ENCODE measurements around the gene LMAN2. TPM values are rescaled to one million over a fixed set of nuclear protein-coding genes. Genes with fewer than 3 reads are reported as not detected.

LMAN2 gene
- polyA plus RNA-seq, 2 of the 4 experiments (the other 2 are of a cell fraction): 123 to 210 TPM

- TF ChIP-seq CTCF (IDR thresholded peaks at IDR 0.05): peak; percentile 57
- peak; percentile 58 to 60 for TF ChIP-seq RAD21 (conservative IDR thresholded peaks at IDR 0.05 in 1 of 2, IDR thresholded peaks at IDR 0.05 in 1 of 2)
- peak; percentile 65 for TF ChIP-seq SMC3 (IDR thresholded peaks at IDR 0.05)
- TF ChIP-seq HDAC2 (IDR thresholded peaks at IDR 0.05): no peak
- Histone ChIP-seq H3K4me3 (no peak overlapping the region), H3K4me1 (0 out of 3 replicates have a peak, but pooled peaks cover 10% of the 10 kb centered on the region), H3K27ac (no peak overlapping the region), H3K9me3 (no peaks in the 10 kb centered on the region), H3K4me2 (no peak overlapping the region)
- 48% methylated on average over 12 of the region's 12 CpGs for WGBS (ENCODE audit: missing lambda C conversion rate)
- POLR2A ChIA-PET: interaction anchor here (0.6 kb wide), 1 partner anchor 15 kb away, joined by 3 read pairs; the partner anchor contains the start of gene LMAN2
- CTCF ChIA-PET: interaction anchor here (0.6 to 7.9 kb wide), 14 partner anchors 9 to 262 kb away, joined by 3 to 111 read pairs (median 6); no protein-coding TSS in a partner anchor
- FAIRE-seq: no peak
- peak; percentile 90 to 97 for ATAC-seq
- peak; percentile 62 to 74 for DNase-seq (ENCODE audit: low read depth in 1 of 2, low spot score in 1 of 2)
Observed at GRCh38 chr5:177336112-177336511, 15.4 kb downstream of the LMAN2 start.

GRCh38 chr5:177335701-177336065, 15.8 kb downstream of the LMAN2 start:
- POLR2A ChIA-PET: interaction anchor here (0.6 kb wide), 1 partner anchor 16 kb away, joined by 3 read pairs; the partner anchor contains the start of gene LMAN2

More at GRCh38 chr5:177335701-177336065, 15.8 kb downstream of the LMAN2 start:
- no peak for DNase-seq (ENCODE audit: low read depth in 1 of 2, low spot score in 1 of 2)
- 0 out of 3 replicates have a peak, but pooled peaks cover 10% of the 10 kb centered on the region for H3K4me1 ChIP-seq
- no peak overlapping the region for H3K4me2 ChIP-seq
- no peak for FAIRE-seq
- WGBS (ENCODE audit: missing lambda C conversion rate): 97% methylated on average over 6 of the region's 7 CpGs
- no peaks in the 10 kb centered on the region for H3K9me3 ChIP-seq
- ATAC-seq: no peak
- H3K27ac ChIP-seq: no peak overlapping the region
- no peak overlapping the region for H3K4me3 ChIP-seq
- CTCF ChIA-PET: interaction anchor here (0.6 to 7.9 kb wide), 15 partner anchors 8 to 262 kb away, joined by 3 to 111 read pairs (median 5); no protein-coding TSS in a partner anchor
- no peak for TF ChIP-seq GATA3 (IDR thresholded peaks at IDR 0.05; ENCODE audit: borderline replicate concordance)
- TF ChIP-seq RARB (CRISPR knock-in tag; IDR thresholded peaks at IDR 0.05): no peak
- TF ChIP-seq JUN (IDR thresholded peaks at IDR 0.05): no peak
- no peak for TF ChIP-seq HDAC2 (IDR thresholded peaks at IDR 0.05)
- no peak for TF ChIP-seq CHD2 (IDR thresholded peaks at IDR 0.05; ENCODE audit: low read length, partially characterized antibody)
- no peak for TF ChIP-seq ZC3H11A (IDR thresholded peaks at IDR 0.05)
- no peak for TF ChIP-seq EHMT2 (IDR thresholded peaks at IDR 0.05; ENCODE audit: low read depth)
- no peak for TF ChIP-seq HOXB5 (CRISPR knock-in tag; IDR thresholded peaks at IDR 0.05)
- TF ChIP-seq POLR2AphosphoS2 (conservative IDR thresholded peaks at IDR 0.05; ENCODE audit: low read length): no peak
- no peak for TF ChIP-seq USF2 (IDR thresholded peaks at IDR 0.05)
- TF ChIP-seq REST (IDR thresholded peaks at IDR 0.05): no peak
- no peak for TF ChIP-seq CBX2 (IDR thresholded peaks at IDR 0.05; ENCODE audit: borderline replicate concordance, low read depth)
